NK-92 (cell line): ENCODE data around the gene ST6GALNAC3.

Experiments used
- DNase-seq: peaks from one replicate; lab custom pipeline; 2025; ENCODE audit not compliant: unreplicated experiment; lab: John Stamatoyannopoulos, UW

ST6GALNAC3 gene

GRCh38 chr1:76140227-76140626 is 65.7 kb downstream of the ST6GALNAC3 start:
- DNase-seq, result no peak

GRCh38 chr1:76141929-76142328 is 67.4 kb downstream of the ST6GALNAC3 start:
- DNase-seq, result no peak

- no peak for DNase-seq
Measured at GRCh38 chr1:76142771-76143540, 68.4 kb downstream of the ST6GALNAC3 start.

- no peak for DNase-seq
Measured at GRCh38 chr1:76144247-76144646, 69.7 kb downstream of the ST6GALNAC3 start.

- no peak for DNase-seq
Measured at GRCh38 chr1:76145332-76145731, 70.8 kb downstream of the ST6GALNAC3 start.

- DNase-seq, result no peak
Measured at GRCh38 chr1:76146184-76146583, 71.6 kb downstream of the ST6GALNAC3 start.

GRCh38 chr1:76147917-76148316 is 73.4 kb downstream of the ST6GALNAC3 start:
- DNase-seq, result no peak

GRCh38 chr1:76148460-76148859 is 73.9 kb downstream of the ST6GALNAC3 start:
- no peak for DNase-seq

- no peak for DNase-seq
Measured at GRCh38 chr1:76153841-76154205, 79.3 kb downstream of the ST6GALNAC3 start.

GRCh38 chr1:76154206-76154956 is 79.8 kb downstream of the ST6GALNAC3 start:
- DNase-seq, result no peak

GRCh38 chr1:76156987-76157386 is 82.4 kb downstream of the ST6GALNAC3 start:
- DNase-seq, result no peak

- DNase-seq, result no peak
Measured at GRCh38 chr1:76158126-76158525, 83.6 kb downstream of the ST6GALNAC3 start.

GRCh38 chr1:76160225-76160624 is 85.7 kb downstream of the ST6GALNAC3 start:
- no peak for DNase-seq

- DNase-seq, result no peak
Measured at GRCh38 chr1:76161451-76161850, 86.9 kb downstream of the ST6GALNAC3 start.

GRCh38 chr1:76162254-76162653 is 87.7 kb downstream of the ST6GALNAC3 start:
- no peak for DNase-seq

- DNase-seq, result no peak
Measured at GRCh38 chr1:76164165-76164564, 89.6 kb downstream of the ST6GALNAC3 start.

- DNase-seq, result no peak
Measured at GRCh38 chr1:76170084-76170483, 95.5 kb downstream of the ST6GALNAC3 start.

GRCh38 chr1:76170513-76170912 is 96.0 kb downstream of the ST6GALNAC3 start:
- no peak for DNase-seq

- DNase-seq, result no peak
Measured at GRCh38 chr1:76176000-76176399, 101.5 kb downstream of the ST6GALNAC3 start.

- no peak for DNase-seq
Measured at GRCh38 chr1:76177615-76178014, 103.1 kb downstream of the ST6GALNAC3 start.

GRCh38 chr1:76179219-76179698 is 104.7 kb downstream of the ST6GALNAC3 start:
- no peak for DNase-seq

- no peak for DNase-seq
Measured at GRCh38 chr1:76185207-76185606, 110.7 kb downstream of the ST6GALNAC3 start.
